A549 treated with CORT108297 at 1 μM for 4 hours (cell line): Measurements from ENCODE around the gene HCN1. TPM values are rescaled to one million over a fixed set of nuclear protein-coding genes. Genes with fewer than 3 reads are reported as not detected.

ENCODE experiments used
- total RNA-seq: library from RNA; stranded (reverse); fragments of 200-300 nt; extraction: Qiagen RNA extraction; gene quantifications from 5 replicates; pipeline ENCODE4 v1.2.3, GENCODE V29; 2022

HCN1 gene
- not detected in 5 replicates for total RNA-seq

GRCh38 chr5:45696206-45696836 is at the start of gene HCN1:
Gene HCN1 (minus strand): TSS chr5:45696380.

